Common myeloid progenitor, CD34-positive (primary cell): ENCODE data around the gene RNF144A.

Source experiments
- CTCF ChIA-PET: fragments of 350-600 bp; sonication (Branson Sonifier 250); formaldehyde crosslinking; loops from one replicate; lab custom pipeline; 2021; ENCODE audit warnings: antibody characterized with exemption; lab: Charles Lee
- POLR2A ChIA-PET: fragments of 350-600 bp; sonication (Branson Sonifier 250); formaldehyde crosslinking; loops from one replicate; lab custom pipeline; 2021; ENCODE audit warnings: antibody characterized with exemption; lab: Charles Lee
- DNase-seq, 3 donors: peaks; one replicate each; pipeline versions ENCODE4 v3.0.0 to v3.0.0-alpha.2; 2013
- H3K27ac ChIP-seq, 2 experiments: 1 replicate in 1 of 2; 2 replicates in 1 of 2; pipeline ENCODE4 v1.7.0; 2013; ENCODE audit warnings: inconsistent platforms in 2 of 2, low read length in 2 of 2, mild to moderate bottlenecking in 2 of 2, low read depth in 1 of 2, moderate library complexity in 1 of 2; ENCODE audit not compliant: severe bottlenecking in 2 of 2, insufficient read depth in 1 of 2, poor library complexity in 1 of 2
- H3K27me3 ChIP-seq, 5 experiments: replicated peaks in 2 of 5; 1 replicate in 3 of 5; 2 replicates in 2 of 5; pipeline versions ENCODE4 v1.6.1 to v1.7.0; 2013; ENCODE audit warnings: low read length in 4 of 5, mild to moderate bottlenecking in 2 of 5, moderate library complexity in 2 of 5, inconsistent platforms in 1 of 5; ENCODE audit not compliant: insufficient read depth in 5 of 5, control insufficient read depth in 4 of 5
- H3K36me3 ChIP-seq, 4 experiments: 1 replicate in 2 of 4; 2 replicates in 2 of 4; pipeline versions ENCODE4 v1.6.1 to v1.7.0; 2013; ENCODE audit warnings: low read length in 3 of 4, control low read depth in 1 of 4, mild to moderate bottlenecking in 1 of 4; ENCODE audit not compliant: control insufficient read depth in 4 of 4, insufficient read depth in 4 of 4
- H3K4me1 ChIP-seq, 4 experiments: 1 replicate in 3 of 4; 2 replicates in 1 of 4; pipeline versions ENCODE4 v1.6.1 to v1.7.1; 2013; ENCODE audit warnings: low read length in 3 of 4, mild to moderate bottlenecking in 3 of 4, control low read depth in 1 of 4, inconsistent platforms in 1 of 4, moderate library complexity in 1 of 4; ENCODE audit not compliant: control insufficient read depth in 4 of 4, insufficient read depth in 4 of 4; ENCODE audit errors: control extremely low read depth in 1 of 4
- H3K4me3 ChIP-seq, 7 experiments: 1 replicate in 4 of 7; 2 replicates in 3 of 7; pipeline versions ENCODE4 v1.5.1 to v1.7.0; 2013; ENCODE audit warnings: mild to moderate bottlenecking in 7 of 7, low read length in 6 of 7, moderate library complexity in 6 of 7, inconsistent platforms in 2 of 7, low read depth in 2 of 7, control low read depth in 1 of 7; ENCODE audit not compliant: insufficient read depth in 4 of 7, control insufficient read depth in 1 of 7; ENCODE audit errors: extremely low read depth in 1 of 7
- H3K9me3 ChIP-seq, 5 experiments: 1 replicate in 4 of 5; 2 replicates in 1 of 5; pipeline versions ENCODE4 v1.6.1 to v1.7.1; 2013; ENCODE audit warnings: low read length in 4 of 5, mild to moderate bottlenecking in 2 of 5, inconsistent platforms in 1 of 5, low read depth in 1 of 5, moderate library complexity in 1 of 5; ENCODE audit not compliant: control insufficient read depth in 4 of 5, insufficient read depth in 2 of 5; ENCODE audit errors: control extremely low read depth in 1 of 5
- WGBS: methylation state at CpG from one replicate; pipeline ENCODE4 v1.1.5; 2013; ENCODE audit not compliant: insufficient coverage; 5-methylcytosine and 5-hydroxymethylcytosine counted together

The RNF144A gene

GRCh38 chr2:6977786-6978185 lies 60.6 kb downstream of the RNF144A start:
- 97% methylated on average over 3 of the region's 4 CpGs for WGBS
- Histone ChIP-seq H3K36me3 (peaks cover 7 to 69% (median 22%) of the 10 kb centered on the region in 4 experiments), H3K4me3 (no peak overlapping the region), H3K27me3 (no peaks in the 10 kb centered on the region), H3K4me1 (peaks cover 0 to 3% (median 0%) of the 10 kb centered on the region in 4 experiments), H3K9me3 (peaks cover 0 to 15% (median 5%) of the 10 kb centered on the region in 5 experiments), H3K27ac (no peak overlapping the region)
- POLR2A ChIA-PET: no interaction called here
- DNase-seq: no peak
- CTCF ChIA-PET: interaction anchor here (0.7 to 1.7 kb wide), 6 partner anchors 8 to 83 kb away, joined by 3 to 5 read pairs (median 3); no protein-coding TSS in a partner anchor

- ChIA-PET CTCF (interaction anchor here (1.5 kb wide), 1 partner anchor 58 kb away, joined by 4 read pairs; no protein-coding TSS in a partner anchor), POLR2A (no interaction called here)
- no peak overlapping the region for H3K4me3 ChIP-seq
- 93% methylated on average over 3 of the region's 3 CpGs for WGBS
- H3K36me3 ChIP-seq: peaks cover 2 to 63% (median 17%) of the 10 kb centered on the region in 4 experiments
- DNase-seq: no peak
- peaks cover 0 to 3% (median 0%) of the 10 kb centered on the region in 4 experiments for H3K4me1 ChIP-seq
- no peaks in the 10 kb centered on the region for H3K27me3 ChIP-seq
- H3K27ac ChIP-seq: no peak overlapping the region
- peaks cover 0 to 15% (median 5%) of the 10 kb centered on the region in 5 experiments for H3K9me3 ChIP-seq
Measured at GRCh38 chr2:6978991-6979390, 61.8 kb downstream of the RNF144A start.

DNA sequence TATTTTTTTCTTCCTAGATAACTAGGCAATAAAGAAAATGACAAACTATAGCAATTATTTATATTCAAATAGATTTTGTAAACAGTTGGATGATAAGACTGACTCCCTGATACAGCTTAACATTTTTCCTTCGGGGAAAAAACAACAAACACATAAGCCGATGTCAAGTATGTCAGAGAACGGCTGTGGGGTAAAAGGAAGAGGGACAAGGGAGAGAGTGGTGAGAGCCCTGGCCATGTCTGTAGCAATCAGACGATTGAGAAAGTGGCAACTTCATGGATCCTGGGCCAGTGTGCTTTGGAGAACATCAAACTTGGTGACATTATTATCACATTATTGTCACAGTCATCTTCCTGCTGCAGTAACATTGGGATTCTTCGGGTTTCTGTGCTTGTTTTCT lies 65.2 kb downstream of the RNF144A start:
- 95% methylated on average over 3 of the region's 5 CpGs for WGBS
- DNase-seq: no peak
- H3K27ac ChIP-seq: no peak overlapping the region
- CTCF ChIA-PET: interaction anchor here (1.5 kb wide), 1 partner anchor 32 kb away, joined by 4 read pairs; no protein-coding TSS in a partner anchor
- H3K36me3 ChIP-seq: peaks cover 0 to 50% (median 15%) of the 10 kb centered on the region in 4 experiments
- H3K9me3 ChIP-seq: peaks cover 0 to 15% (median 5%) of the 10 kb centered on the region in 5 experiments
- H3K4me3 ChIP-seq: no peak overlapping the region
- H3K4me1 ChIP-seq: peaks cover 0 to 14% (median 7%) of the 10 kb centered on the region in 4 experiments
- POLR2A ChIA-PET: no interaction called here
- H3K27me3 ChIP-seq: no peaks in the 10 kb centered on the region

DNA sequence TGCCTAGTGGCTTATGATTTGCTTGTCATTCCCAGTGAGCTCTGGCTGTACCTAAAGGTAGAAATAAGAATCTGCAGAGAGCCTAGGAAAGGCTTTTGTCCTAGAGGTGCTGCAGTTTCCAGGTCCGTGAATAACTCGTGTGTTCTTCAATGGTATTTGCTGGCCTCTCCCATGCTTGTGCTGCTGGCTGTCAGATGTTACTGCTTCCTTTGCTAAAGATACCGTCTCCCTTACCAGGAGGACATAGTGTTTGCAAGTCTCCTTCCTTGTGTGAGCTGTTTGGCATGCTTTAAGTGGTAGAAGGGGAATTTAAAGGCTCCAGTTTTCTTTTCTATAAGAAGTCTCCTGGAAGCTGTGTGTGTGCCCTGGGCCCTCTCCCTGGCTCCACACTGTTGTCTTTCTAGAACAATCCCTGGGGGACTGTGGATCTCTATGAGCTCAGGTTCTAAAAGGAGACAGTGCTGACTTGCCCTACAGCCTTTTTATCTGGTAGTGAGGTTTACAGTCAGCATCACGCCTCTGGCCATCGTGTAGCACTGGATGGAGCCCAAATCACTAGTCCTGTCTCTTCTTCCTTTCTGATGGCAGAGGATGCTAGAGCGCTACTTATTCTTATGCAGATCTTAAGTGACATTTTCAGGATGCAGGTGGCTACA lies 65.8 kb downstream of the RNF144A start:
- DNase-seq: no peak
- Histone ChIP-seq H3K4me3 (no peak overlapping the region), H3K27ac (no peak overlapping the region), H3K9me3 (peaks cover 0 to 15% (median 5%) of the 10 kb centered on the region in 5 experiments), H3K36me3 (peaks cover 0 to 47% (median 15%) of the 10 kb centered on the region in 4 experiments), H3K4me1 (peaks cover 0 to 14% (median 7%) of the 10 kb centered on the region in 4 experiments), H3K27me3 (no peaks in the 10 kb centered on the region)
- POLR2A ChIA-PET: no interaction called here
- CTCF ChIA-PET: interaction anchor here (1.0 to 1.5 kb wide), 3 partner anchors 11 to 31 kb away, joined by 3 to 4 read pairs (median 3); no protein-coding TSS in a partner anchor
- 95% methylated on average over 6 of the region's 6 CpGs for WGBS

GRCh38 chr2:6986301-6986911 lies 69.2 kb downstream of the RNF144A start:
- Histone ChIP-seq H3K4me3 (peak overlapping the region in 1 of 7 experiments; percentile 6), H3K27me3 (no peaks in the 10 kb centered on the region), H3K4me1 (peaks cover 0 to 14% (median 7%) of the 10 kb centered on the region in 4 experiments), H3K9me3 (peaks cover 0 to 7% (median 0%) of the 10 kb centered on the region in 5 experiments), H3K27ac (no peak overlapping the region), H3K36me3 (peaks cover 0 to 45% (median 13%) of the 10 kb centered on the region in 4 experiments)
- ChIA-PET POLR2A (no interaction called here), CTCF (interaction anchor here (0.7 to 1.2 kb wide), 3 partner anchors 9 to 18 kb away, joined by 3 read pairs; no protein-coding TSS in a partner anchor)
- WGBS: 85% methylated on average over 2 of the region's 3 CpGs
- DNase-seq: peak in 2 of 3 donors; percentile 37 to 46

DNA sequence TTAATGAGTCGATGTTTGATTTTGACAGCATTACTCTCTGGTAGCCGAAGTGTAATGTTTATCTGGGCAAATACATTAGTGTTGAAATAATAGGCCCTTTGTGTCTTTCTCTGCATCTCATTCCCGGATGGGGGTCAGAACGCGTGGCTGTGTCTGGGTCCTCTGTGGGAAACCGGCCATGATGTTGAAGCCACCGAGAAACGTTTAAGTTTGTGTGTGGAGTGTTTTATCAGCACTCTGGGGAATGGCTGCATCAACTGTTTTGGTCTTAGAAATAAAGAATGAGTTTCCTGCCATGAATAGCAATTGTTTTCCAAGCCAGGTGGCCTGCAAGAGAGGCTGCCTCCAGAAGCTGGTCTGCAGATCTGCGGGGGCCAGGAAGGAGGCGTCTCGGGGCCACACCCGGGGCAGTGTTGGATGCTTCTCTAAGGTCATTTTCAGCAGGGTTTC lies 69.7 kb downstream of the RNF144A start:
- Histone ChIP-seq H3K4me3 (no peak overlapping the region), H3K27me3 (no peaks in the 10 kb centered on the region), H3K9me3 (peaks cover 0 to 7% (median 0%) of the 10 kb centered on the region in 5 experiments), H3K36me3 (peaks cover 0 to 45% (median 13%) of the 10 kb centered on the region in 4 experiments), H3K4me1 (peaks cover 0 to 14% (median 7%) of the 10 kb centered on the region in 4 experiments), H3K27ac (no peak overlapping the region)
- ChIA-PET CTCF (interaction anchor here (1.2 kb wide), 1 partner anchor 16 kb away, joined by 3 read pairs; no protein-coding TSS in a partner anchor), POLR2A (no interaction called here)
- WGBS: 88% methylated on average over 5 of the region's 12 CpGs
- DNase-seq: no peak
